GM23338 (cell line): ENCODE data around the gene COL2A1. TPM values are rescaled to one million over a fixed set of nuclear protein-coding genes. Genes with fewer than 3 reads are reported as not detected.

Source experiments
- ETS1 ChIP-seq: IDR thresholded peaks from 2 replicates; pipeline ENCODE4 v1.6.1; 2016; ENCODE audit warnings: antibody characterized with exemption
- EZH2phosphoT487 ChIP-seq: fragments of 200-600 bp; sonication (generic); IDR thresholded peaks from one replicate; pipeline ENCODE4 v1.8.1; 2018; ENCODE audit warnings: antibody characterized with exemption; ENCODE audit not compliant: unreplicated experiment
- JUNB ChIP-seq: IDR thresholded peaks from one replicate; pipeline ENCODE4 v1.6.1; 2016; ENCODE audit warnings: antibody characterized with exemption; ENCODE audit not compliant: unreplicated experiment
- NANOG ChIP-seq: IDR thresholded peaks from 2 replicates; pipeline ENCODE4 v1.6.1; 2016; ENCODE audit warnings: antibody characterized with exemption, borderline replicate concordance
- POLR2AphosphoS5 ChIP-seq: IDR thresholded peaks from 2 replicates; pipeline ENCODE4 v1.6.1; 2016; ENCODE audit warnings: antibody characterized with exemption, low read depth
- REST ChIP-seq: IDR thresholded peaks from one replicate; pipeline ENCODE4 v1.6.1; 2018; ENCODE audit warnings: antibody characterized with exemption; ENCODE audit not compliant: unreplicated experiment
- STAT1 ChIP-seq: IDR thresholded peaks from one replicate; pipeline ENCODE4 v1.6.1; 2016; ENCODE audit warnings: antibody characterized with exemption; ENCODE audit not compliant: unreplicated experiment
- ZNF331 ChIP-seq: fragments of 250-450 bp; sonication (Bioruptor Pico); IDR thresholded peaks from 2 replicates; pipeline ENCODE4 v1.5.0; 2020; ENCODE audit warnings: low read depth, mild to moderate bottlenecking, moderate library complexity
- ZNF462 ChIP-seq: fragments of 250-450 bp; sonication (Bioruptor Pico); IDR thresholded peaks from 2 replicates; pipeline ENCODE4 v1.5.0; 2020; ENCODE audit warnings: mild to moderate bottlenecking, moderate library complexity
- polyA plus RNA-seq: library from polyadenylated mRNA; unstranded; fragments of >200 nt; fragmentation: Nextera tagmentation; extraction: Ambion mirVana; gene quantifications from 2 replicates; pipeline ENCODE4 v1.2.1, GENCODE V29; 2016
- total RNA-seq: library from RNA; depleted of rRNA; stranded (reverse); fragments of >200 nt; shearing (Covaris generic); gene quantifications from 2 replicates; pipeline ENCODE4 v1.2.3, GENCODE V29; 2014

Gene COL2A1
- total and polyA plus RNA-seq, 2 experiments from 2014 or later, result 7.0 to 24.6 TPM

- no peak for TF ChIP-seq ZNF462 (CRISPR knock-in tag)
- no peak for TF ChIP-seq JUNB
- TF ChIP-seq REST, result no peak
- TF ChIP-seq EZH2phosphoT487, result no peak
- no peak for TF ChIP-seq NANOG
- TF ChIP-seq POLR2AphosphoS5, result no peak
- TF ChIP-seq ETS1, result no peak
- TF ChIP-seq ZNF331 (CRISPR knock-in tag), result no peak
- no peak for TF ChIP-seq STAT1
These were observed 73.6 kb downstream of the COL2A1 start (continued) for GRCh38 chr12:47930634-47931033.
